HCT116 (cell line): ENCODE results near the gene TEAD1. TPM values are rescaled to one million over a fixed set of nuclear protein-coding genes. Genes with fewer than 3 reads are reported as not detected.

Experiments
- ATAC-seq: fragments of 200-7000 bp; cut with Tn5 transposase; 2 replicates; pipeline ENCODE4 v1.9.1; 2020; ENCODE audit warnings: mild to moderate bottlenecking, moderate library complexity
- BruUV-seq: library from RNA; stranded (reverse); fragments of 400-500 nt; replicated peaks from 2 replicates; lab custom pipeline; 2021; lab: Mats Ljungman, UMichigan
- CTCF ChIA-PET: fragments of 300-600 bp; sonication (Branson Sonifier 250); formaldehyde crosslinking; loops from one replicate; lab custom pipeline; 2021; ENCODE audit warnings: antibody characterized with exemption; lab: Charles Lee
- POLR2A ChIA-PET: fragments of 300-600, 350-600 bp; sonication (Branson Sonifier 250); formaldehyde crosslinking; loops from one replicate; lab custom pipeline; 2021; ENCODE audit warnings: antibody characterized with exemption; lab: Charles Lee
- RAD21 ChIA-PET, 2 experiments: fragments of 300-600 bp; sonication (Branson Sonifier 250); formaldehyde crosslinking; loops; one replicate each; lab custom pipeline; 2023; ENCODE audit warnings: low total read pairs in 2 of 2; ENCODE audit not compliant: uncharacterized antibody in 2 of 2, unreplicated experiment in 2 of 2, low non-redundant PET in 1 of 2; lab: Charles Lee
- DNase-seq: peaks from one replicate; pipeline ENCODE4 v3.0.0-alpha.2; 2010; ENCODE audit warnings: low read depth, low spot score
- H2AFZ ChIP-seq: fragments of 200-600 bp; shearing (Covaris generic), sonication (generic); 2 replicates; pipeline ENCODE4 v1.6.1; 2017; ENCODE audit warnings: low read depth, mixed run types, mixed read lengths, antibody characterized with exemption, low read length; ENCODE audit not compliant: poor library complexity, severe bottlenecking
- H3K27ac ChIP-seq: 2 replicates; pipeline ENCODE4 v1.5.1; 2012; ENCODE audit warnings: low read depth, low read length
- H3K27me3 ChIP-seq: fragments of 200-600 bp; sonication (generic); 2 replicates; pipeline ENCODE4 v1.6.1; 2016; ENCODE audit warnings: mixed run types, low read length, mixed read lengths; ENCODE audit not compliant: insufficient read depth
- H3K36me3 ChIP-seq, 2 experiments: fragments of 200-500 bp in 1 of 2; fragments of 200-600 bp in 1 of 2; sonication (Bioruptor generic) in 1 of 2; sonication (generic) in 1 of 2; 2 replicates each; pipeline versions ENCODE4 v1.5.1 to v1.6.1; 2014 to 2016; ENCODE audit warnings: low read length in 2 of 2, inconsistent platforms in 1 of 2, mixed read lengths in 1 of 2, mixed run types in 1 of 2; ENCODE audit not compliant: insufficient read depth in 2 of 2, control insufficient read depth in 1 of 2
- H3K4me1 ChIP-seq, 2 experiments: fragments of 200-600 bp in 1 of 2; sonication (generic) in 1 of 2; 2 replicates each; pipeline versions ENCODE4 v1.5.1 to v1.6.1; 2012 to 2017; ENCODE audit warnings: low read length in 2 of 2, inconsistent platforms in 1 of 2, mild to moderate bottlenecking in 1 of 2, mixed read lengths in 1 of 2, mixed run types in 1 of 2, moderate library complexity in 1 of 2; ENCODE audit not compliant: insufficient read depth in 2 of 2, control insufficient read depth in 1 of 2
- H3K4me2 ChIP-seq: fragments of 200-600 bp; sonication (generic); 2 replicates; pipeline ENCODE4 v1.6.1; 2017; ENCODE audit warnings: mixed run types, low read length, mixed read lengths
- H3K4me3 ChIP-seq, 2 experiments: fragments of 200-600 bp in 1 of 2; sonication (generic) in 1 of 2; replicated peaks in 1 of 2; 2 replicates each; pipeline ENCODE4 v1.5.1; 2011 to 2016; ENCODE audit warnings: low read length in 2 of 2, control low read depth in 1 of 2, low read depth in 1 of 2, mild to moderate bottlenecking in 1 of 2, mixed read lengths in 1 of 2, mixed run types in 1 of 2
- H3K79me2 ChIP-seq: fragments of 200-600 bp; sonication (generic); 2 replicates; pipeline ENCODE4 v1.6.1; 2017; ENCODE audit warnings: mild to moderate bottlenecking, mixed run types, low read length, moderate library complexity, mixed read lengths; ENCODE audit not compliant: insufficient read depth
- H3K9ac ChIP-seq: fragments of 200-600 bp; sonication (generic); 2 replicates; pipeline ENCODE4 v1.6.1; 2016; ENCODE audit warnings: low read length, mixed read lengths
- H3K9me2 ChIP-seq: fragments of 200-600 bp; sonication (generic), shearing (Covaris generic); 2 replicates; pipeline ENCODE4 v1.6.1; 2017; ENCODE audit warnings: mixed run types, mild to moderate bottlenecking, moderate library complexity; ENCODE audit not compliant: insufficient read depth
- H3K9me3 ChIP-seq, 2 experiments: fragments of 200-500 bp in 1 of 2; fragments of 200-600 bp in 1 of 2; sonication (Bioruptor generic) in 1 of 2; sonication (generic) in 1 of 2; 2 replicates each; pipeline ENCODE4 v1.6.1; 2014 to 2017; ENCODE audit warnings: low read length in 2 of 2, mixed read lengths in 2 of 2, inconsistent platforms in 1 of 2, low read depth in 1 of 2, mild to moderate bottlenecking in 1 of 2, mixed run types in 1 of 2, moderate library complexity in 1 of 2; ENCODE audit not compliant: control insufficient read depth in 1 of 2, insufficient read depth in 1 of 2
- H4K20me1 ChIP-seq: fragments of 200-600 bp; sonication (generic), shearing (Covaris generic); 2 replicates; pipeline ENCODE4 v1.6.1; 2017; ENCODE audit warnings: mixed run types, mild to moderate bottlenecking, moderate library complexity; ENCODE audit not compliant: insufficient read depth
- ATF3 ChIP-seq: IDR thresholded peaks from 2 replicates; pipeline ENCODE4 v1.6.1; 2012
- CEBPB ChIP-seq: IDR thresholded peaks from 2 replicates; pipeline ENCODE4 v1.6.1; 2012; ENCODE audit warnings: low read depth
- EZH2 ChIP-seq: fragments of 200-600 bp; sonication (generic); IDR thresholded peaks from 2 replicates; pipeline ENCODE4 v1.6.1; 2017; ENCODE audit warnings: antibody characterized with exemption, mixed run types
- EZH2phosphoT487 ChIP-seq: fragments of 200-600 bp; IDR thresholded peaks from 2 replicates; pipeline ENCODE4 v1.6.1; 2018; ENCODE audit warnings: antibody characterized with exemption, borderline replicate concordance
- JUND ChIP-seq: IDR thresholded peaks from 2 replicates; pipeline ENCODE4 v1.6.1; 2012
- MAX ChIP-seq: IDR thresholded peaks from 2 replicates; pipeline ENCODE4 v1.6.1; 2012
- POLR2AphosphoS5 ChIP-seq: IDR thresholded peaks from 2 replicates; pipeline ENCODE4 v1.6.1; 2011; ENCODE audit warnings: mild to moderate bottlenecking, low read depth, low read length, moderate library complexity
- RAD21 ChIP-seq: IDR thresholded peaks from 2 replicates; pipeline ENCODE4 v1.6.1; 2012; ENCODE audit warnings: low read depth, mild to moderate bottlenecking
- REST ChIP-seq: IDR thresholded peaks from 2 replicates; pipeline ENCODE4 v1.6.1; 2012; ENCODE audit warnings: low read depth
- ZFX ChIP-seq: fragments of 450-650 bp; IDR thresholded peaks from 2 replicates; pipeline ENCODE4 v1.6.1; 2017
- ZNF274 ChIP-seq: fragments of 200-500 bp; sonication (Bioruptor generic); IDR thresholded peaks from 2 replicates; pipeline ENCODE4 v1.6.1; 2014; ENCODE audit warnings: mild to moderate bottlenecking, low read depth, low read length, inconsistent platforms
- intact Hi-C: fragments of 100-400 bp; cut with micrococcal nuclease; formaldehyde crosslinking; loops from 2 replicates; pipeline ENCODE4 v1.10.0; 2022
- total RNA-seq: library from RNA; stranded (reverse); gene quantifications from one replicate; pipeline ENCODE4 v1.2.1, GENCODE V29; 2021; ENCODE audit not compliant: unreplicated experiment

The TEAD1 gene
- total RNA-seq, 1 experiment from 2014 or later, result 103 TPM

- TF ChIP-seq JUND (no peak), CEBPB (no peak), RAD21 (no peak), EZH2phosphoT487 (no peak), ZFX (no peak)
Measured at GRCh38 chr11:12986194-12986898, 312.1 kb downstream of the TEAD1 start (continued).

- H3K36me3 ChIP-seq, result no peaks in the 10 kb centered on the region
- H3K4me1 ChIP-seq, result peaks cover 0 to 13% of the 10 kb centered on the region in 2 experiments; a peak in 2 of 4 replicates
- no peak overlapping the region for H3K27ac ChIP-seq
- H3K79me2 ChIP-seq, result no peaks in the 10 kb centered on the region
- intact Hi-C loops, result no loop called here
- no peaks in the 10 kb centered on the region for H3K9me2 ChIP-seq
- TF ChIP-seq EZH2phosphoT487, result no peak
- TF ChIP-seq MAX, result no peak
- no peak for TF ChIP-seq REST
- no peak for TF ChIP-seq EZH2
- no peak for TF ChIP-seq ZNF274
- TF ChIP-seq POLR2AphosphoS5, result no peak
- TF ChIP-seq ATF3, result no peak
- TF ChIP-seq, all 23 proteins: peak for 0
- ATAC-seq (no peak), DNase-seq (no peak)
- POLR2A ChIA-PET, result no interaction called here
- Histone ChIP-seq H3K9me3 (no peaks in the 10 kb centered on the region), H2AFZ (no peak overlapping the region), H3K9ac (no peak overlapping the region), H3K4me3 (no peak overlapping the region), H3K4me2 (no peak overlapping the region), H3K27me3 (no peaks in the 10 kb centered on the region), H4K20me1 (no peaks in the 10 kb centered on the region)
- RAD21 ChIA-PET, result no interaction called here
- CTCF ChIA-PET, result no interaction called here
- BruUV-seq, result no TSS peak
Measured at GRCh38 chr11:12989428-12990161, 315.4 kb downstream of the TEAD1 start.
